ENCODE data around the gene CAMTA2.

GRCh38 chr17:5034063-5034462, 46.6 kb upstream of the CAMTA2 start:
- TF ChIP-seq CTCF (IDR thresholded peaks at IDR 0.05; ENCODE audit: insufficient read depth, low read length), result no peak
- no peak for TF ChIP-seq POLR2AphosphoS5 (IDR thresholded peaks at IDR 0.05; ENCODE audit: low read depth)
- no peak for TF ChIP-seq REST (IDR thresholded peaks at IDR 0.05; ENCODE audit: insufficient replicate concordance, low read depth)
- TF ChIP-seq GABPA (IDR thresholded peaks at IDR 0.05; ENCODE audit: low read depth), result no peak

Data from HL-60 (cell line).